Astrocyte of the spinal cord (primary cell): ENCODE results near the gene EIF4E3.

Experiments used
- DNase-seq: peaks from one replicate; pipeline ENCODE4 v3.0.0; 2011; ENCODE audit warnings: low read depth, low spot score
- H3K4me3 ChIP-seq: 2 replicates; pipeline ENCODE4 v1.5.1; 2011; ENCODE audit warnings: low read depth, mild to moderate bottlenecking, low read length, moderate library complexity
- in situ Hi-C: cut with HindIII; loops from 2 replicates; pipeline ENCODE4 v1.10.0; 2017; ENCODE audit warnings: low sequenced_read_pairs
- TF ChIP-seq, protein P1 (sequence below): IDR thresholded peaks from 2 replicates; pipeline ENCODE4 v1.5.1; 2012; ENCODE audit warnings: low read depth, mild to moderate bottlenecking, low read length, inconsistent platforms

Gene EIF4E3

DNA sequence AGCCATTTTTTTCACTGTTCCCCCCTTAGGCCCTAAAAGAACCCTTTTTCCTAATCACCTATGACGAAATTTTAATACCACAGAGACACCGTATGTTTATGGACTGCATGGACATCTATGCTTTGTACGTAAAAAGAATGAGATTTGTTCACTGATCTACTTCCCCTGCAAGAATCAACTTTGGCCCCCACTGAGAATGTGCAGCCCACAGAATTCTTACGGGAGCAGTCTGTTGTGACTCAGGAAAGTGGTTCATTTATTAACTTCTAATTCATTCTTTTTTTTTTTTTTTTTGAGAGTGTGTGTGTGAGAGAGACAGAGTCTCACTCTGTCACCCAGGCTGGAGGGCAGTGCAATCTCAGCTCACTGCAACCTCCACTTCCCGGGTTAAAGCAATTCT lies 17.6 kb downstream of the EIF4E3 start:
- peak; percentile 32 for DNase-seq
- in situ Hi-C loops, result no loop called here
- no peak overlapping the region for H3K4me3 ChIP-seq
- TF ChIP-seq, protein P1, sequence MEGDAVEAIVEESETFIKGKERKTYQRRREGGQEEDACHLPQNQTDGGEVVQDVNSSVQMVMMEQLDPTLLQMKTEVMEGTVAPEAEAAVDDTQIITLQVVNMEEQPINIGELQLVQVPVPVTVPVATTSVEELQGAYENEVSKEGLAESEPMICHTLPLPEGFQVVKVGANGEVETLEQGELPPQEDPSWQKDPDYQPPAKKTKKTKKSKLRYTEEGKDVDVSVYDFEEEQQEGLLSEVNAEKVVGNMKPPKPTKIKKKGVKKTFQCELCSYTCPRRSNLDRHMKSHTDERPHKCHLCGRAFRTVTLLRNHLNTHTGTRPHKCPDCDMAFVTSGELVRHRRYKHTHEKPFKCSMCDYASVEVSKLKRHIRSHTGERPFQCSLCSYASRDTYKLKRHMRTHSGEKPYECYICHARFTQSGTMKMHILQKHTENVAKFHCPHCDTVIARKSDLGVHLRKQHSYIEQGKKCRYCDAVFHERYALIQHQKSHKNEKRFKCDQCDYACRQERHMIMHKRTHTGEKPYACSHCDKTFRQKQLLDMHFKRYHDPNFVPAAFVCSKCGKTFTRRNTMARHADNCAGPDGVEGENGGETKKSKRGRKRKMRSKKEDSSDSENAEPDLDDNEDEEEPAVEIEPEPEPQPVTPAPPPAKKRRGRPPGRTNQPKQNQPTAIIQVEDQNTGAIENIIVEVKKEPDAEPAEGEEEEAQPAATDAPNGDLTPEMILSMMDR, result no peak

DNA sequence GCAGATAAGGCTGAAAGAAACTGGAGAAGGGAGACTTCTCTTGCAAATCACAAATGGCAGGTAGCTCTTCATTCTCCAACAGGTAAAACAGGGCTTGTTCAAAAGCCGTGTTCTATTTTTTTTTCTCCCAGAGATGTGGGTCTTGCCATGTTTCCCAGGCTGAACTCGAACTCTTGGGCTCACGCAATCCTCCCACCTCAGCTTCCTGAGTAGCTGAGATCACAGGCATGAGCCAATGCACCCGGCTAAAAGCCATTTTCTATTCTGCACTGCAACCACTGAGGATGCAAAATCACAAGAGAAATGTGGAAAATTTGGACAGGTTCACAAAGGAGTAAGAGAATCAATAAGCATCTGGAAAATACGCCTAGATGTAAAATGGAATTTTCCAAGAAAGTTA lies 19.5 kb downstream of the EIF4E3 start:
- in situ Hi-C loops, result no loop called here
- TF ChIP-seq, protein P1, result no peak

DNA sequence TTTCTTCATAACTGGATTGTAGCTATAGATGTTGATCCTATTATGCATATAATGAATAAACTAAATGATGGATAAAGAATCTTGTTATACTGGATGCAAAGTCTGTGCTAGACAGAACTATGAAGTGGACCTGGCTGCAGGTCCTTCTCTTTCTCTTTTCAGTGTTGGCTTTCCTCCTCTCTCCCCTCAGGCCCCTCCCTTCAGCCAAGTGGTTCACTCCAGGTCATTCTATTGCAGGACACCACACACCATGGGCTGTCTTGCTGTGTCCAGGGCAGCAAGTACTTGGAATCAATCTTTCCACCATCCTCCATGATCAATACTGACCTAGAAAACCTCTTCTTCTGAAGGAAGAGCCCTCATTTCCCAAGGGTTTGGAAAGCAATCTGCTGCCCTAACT lies 20.3 kb downstream of the EIF4E3 start:
- in situ Hi-C loops, result no loop called here
- DNase-seq, result no peak
- TF ChIP-seq, protein P1, result no peak

More for the DNA sequence above, 19.5 kb downstream of the EIF4E3 start:
- H3K4me3 ChIP-seq, result no peak overlapping the region
- DNase-seq, result no peak

DNA sequence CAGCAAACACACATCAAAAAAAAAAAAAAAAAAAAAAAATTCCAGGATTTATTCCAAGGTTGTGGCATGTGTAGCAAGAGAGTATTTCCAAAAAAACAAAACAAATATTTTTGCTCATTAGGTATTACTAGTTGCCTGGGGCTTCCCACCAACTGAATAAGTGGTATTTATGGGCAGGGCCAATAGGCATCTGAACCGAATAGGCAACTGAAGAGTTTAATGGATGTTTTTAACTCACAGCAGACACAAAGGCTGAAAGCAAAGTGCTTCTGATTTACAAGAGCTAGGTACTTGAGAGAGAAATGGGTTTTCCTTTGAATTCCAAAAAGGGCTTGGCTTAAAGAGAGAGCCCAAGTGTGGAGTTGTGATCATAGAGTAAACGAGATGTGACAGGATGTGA lies 21.4 kb downstream of the EIF4E3 start:
- TF ChIP-seq, protein P1, result no peak
- in situ Hi-C loops, result no loop called here
- no peak overlapping the region for H3K4me3 ChIP-seq
- DNase-seq, result no peak

More for the DNA sequence above, 20.3 kb downstream of the EIF4E3 start:
- no peak overlapping the region for H3K4me3 ChIP-seq

DNA sequence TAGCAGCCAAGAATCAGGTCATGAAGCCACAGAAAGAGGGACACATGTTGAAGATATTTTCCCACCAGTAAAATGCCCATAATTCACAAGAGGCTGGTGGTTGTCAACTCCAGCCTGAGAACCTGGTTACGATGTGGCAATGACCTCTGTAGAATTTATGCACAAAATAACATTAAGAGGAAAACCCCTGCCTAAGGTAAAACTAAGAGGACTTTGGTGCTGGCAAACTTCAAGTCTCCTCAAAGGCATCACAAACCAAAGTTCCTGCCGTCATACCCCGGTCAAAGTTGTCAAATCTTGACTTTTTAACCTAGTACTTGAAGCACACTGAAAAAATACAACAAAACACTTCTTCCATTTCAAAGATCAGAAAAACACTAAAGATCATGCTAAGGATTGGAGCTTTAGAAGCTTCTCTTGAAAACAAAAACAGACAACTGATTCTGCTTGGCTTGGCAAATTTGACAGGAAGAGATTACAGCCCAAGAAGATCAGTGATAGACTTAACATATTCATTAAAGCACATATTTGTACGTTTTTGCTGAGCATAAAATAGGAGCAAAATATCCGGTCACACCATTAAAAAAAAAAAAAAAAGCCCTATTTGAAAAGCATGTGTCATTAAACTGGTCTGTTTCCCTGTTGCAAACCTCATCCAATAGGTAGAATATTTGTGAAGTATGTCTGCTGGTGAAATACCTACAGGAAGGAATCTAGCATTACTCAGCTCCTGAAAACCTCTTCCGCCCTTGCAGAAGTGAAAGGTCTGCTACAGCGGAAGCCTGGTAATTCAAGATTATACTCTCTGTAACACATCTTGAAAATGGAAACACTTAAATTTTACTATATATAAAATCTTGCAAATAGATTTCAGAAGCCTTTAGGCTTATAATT lies 22.8 kb downstream of the EIF4E3 start:
- in situ Hi-C loops, result no loop called here
- TF ChIP-seq, protein P1, result no peak
- no peak overlapping the region for H3K4me3 ChIP-seq
- no peak for DNase-seq

DNA sequence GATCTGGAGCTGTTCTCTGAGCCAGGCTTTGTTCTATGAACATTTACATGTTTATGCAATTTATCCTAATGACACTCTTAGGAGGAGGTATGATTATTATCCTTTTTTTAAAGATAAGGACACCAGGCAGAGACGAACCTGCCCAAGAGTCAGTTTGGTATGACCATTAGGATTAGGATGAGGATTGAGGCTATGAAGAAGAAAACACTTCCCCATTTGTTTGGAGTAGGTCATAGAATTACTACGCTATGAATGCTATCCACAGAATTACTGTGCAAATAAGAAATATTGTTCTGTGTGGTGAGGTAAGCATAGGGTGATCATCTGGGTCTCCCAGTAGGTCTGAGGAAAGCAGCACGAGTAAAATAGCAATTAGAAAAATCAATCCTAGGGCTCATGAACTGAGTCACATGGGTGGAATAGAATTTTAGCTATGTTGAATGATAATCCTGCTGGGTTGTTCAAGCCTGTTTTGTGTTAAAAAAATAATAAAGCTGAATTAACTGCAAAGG lies 23.9 kb downstream of the EIF4E3 start:
- in situ Hi-C loops, result no loop called here
- TF ChIP-seq, protein P1, result no peak
- DNase-seq, result no peak
- no peak overlapping the region for H3K4me3 ChIP-seq
